Chondrocyte (in vitro differentiated cells): ENCODE data around the gene SHOX. TPM values are rescaled to one million over a fixed set of nuclear protein-coding genes. Genes with fewer than 3 reads are reported as not detected.

Experiments used
- DNase-seq: peaks from one replicate; pipeline ENCODE4 v3.0.0; 2021; ENCODE audit warnings: mixed read lengths, low spot score
- H3K27ac Mint-ChIP-seq: one replicate; pipeline ENCODE4 v1.8.0; 2021; ENCODE audit warnings: mild to moderate bottlenecking, moderate library complexity, mixed read lengths; ENCODE audit not compliant: unreplicated experiment
- H3K27me3 Mint-ChIP-seq: 2 replicates; pipeline ENCODE4 v1.8.0; 2021; ENCODE audit warnings: low read depth, mixed read lengths
- H3K36me3 Mint-ChIP-seq: 2 replicates; pipeline ENCODE4 v1.8.0; 2021; ENCODE audit warnings: low read depth, mixed read lengths
- H3K4me1 Mint-ChIP-seq: 2 replicates; pipeline ENCODE4 v1.8.0; 2021; ENCODE audit warnings: low read depth, mild to moderate bottlenecking, mixed read lengths
- H3K4me3 Mint-ChIP-seq: one replicate; pipeline ENCODE4 v1.8.0; 2021; ENCODE audit warnings: mild to moderate bottlenecking, moderate library complexity, mixed read lengths; ENCODE audit not compliant: unreplicated experiment
- H3K9me3 Mint-ChIP-seq: 2 replicates; pipeline ENCODE4 v1.8.0; 2021; ENCODE audit warnings: low read depth, mixed read lengths
- long read RNA-seq: library from polyadenylated mRNA; stranded (forward); transcript quantifications from one replicate; pipeline ENCODE4 v2.0.0, GENCODE V29; 2021
- total RNA-seq: library from RNA; stranded (reverse); gene quantifications from 3 replicates; pipeline ENCODE4 v1.2.1, GENCODE V29; 2021
- TF ChIP-seq, protein P1 (sequence below): fragments of 200-600 bp; sonication (generic); IDR thresholded peaks from 2 replicates; pipeline ENCODE4 v1.5.0; 2021; ENCODE audit warnings: antibody characterized with exemption, mild to moderate bottlenecking, moderate library complexity

Gene SHOX
- total RNA-seq, result 0.15 TPM in 1 of 3 replicates, not detected in the others
- long read RNA-seq, result 0 reads

DNA sequence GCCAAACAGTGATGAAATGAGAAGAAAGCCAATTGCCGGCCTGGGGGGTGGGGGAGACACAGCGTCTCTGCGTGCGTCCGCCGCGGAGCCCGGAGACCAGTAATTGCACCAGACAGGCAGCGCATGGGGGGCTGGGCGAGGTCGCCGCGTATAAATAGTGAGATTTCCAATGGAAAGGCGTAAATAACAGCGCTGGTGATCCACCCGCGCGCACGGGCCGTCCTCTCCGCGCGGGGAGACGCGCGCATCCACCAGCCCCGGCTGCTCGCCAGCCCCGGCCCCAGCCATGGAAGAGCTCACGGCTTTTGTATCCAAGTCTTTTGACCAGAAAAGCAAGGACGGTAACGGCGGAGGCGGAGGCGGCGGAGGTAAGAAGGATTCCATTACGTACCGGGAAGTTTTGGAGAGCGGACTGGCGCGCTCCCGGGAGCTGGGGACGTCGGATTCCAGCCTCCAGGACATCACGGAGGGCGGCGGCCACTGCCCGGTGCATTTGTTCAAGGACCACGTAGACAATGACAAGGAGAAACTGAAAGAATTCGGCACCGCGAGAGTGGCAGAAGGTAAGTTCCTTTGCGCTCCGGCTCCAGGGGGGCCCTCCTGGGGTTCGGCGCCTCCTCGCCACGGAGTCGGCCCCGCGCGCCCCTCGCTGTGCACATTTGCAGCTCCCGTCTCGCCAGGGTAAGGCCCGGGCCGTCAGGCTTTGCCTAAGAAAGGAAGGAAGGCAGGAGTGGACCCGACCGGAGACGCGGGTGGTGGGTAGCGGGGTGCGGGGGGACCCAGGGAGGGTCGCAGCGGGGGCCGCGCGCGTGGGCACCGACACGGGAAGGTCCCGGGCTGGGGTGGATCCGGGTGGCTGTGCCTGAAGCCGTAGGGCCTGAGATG, at the start of gene SHOX:
Gene SHOX (plus strand): TSS at position 180 of the 885 bp plus-strand sequence. CDS start 107 bp downstream, at position 287.
- Mint-ChIP-seq H3K27me3 (peaks cover 76% of the 10 kb centered on the region), H3K36me3 (no peaks in the 10 kb centered on the region), H3K9me3 (no peaks in the 10 kb centered on the region), H3K4me3 (no peak within 1 kb of the TSS), H3K27ac (no peak within 1 kb of the TSS), H3K4me1 (no peaks in the 10 kb centered on the region)
- DNase-seq, result no peak
- TF ChIP-seq, protein P1, sequence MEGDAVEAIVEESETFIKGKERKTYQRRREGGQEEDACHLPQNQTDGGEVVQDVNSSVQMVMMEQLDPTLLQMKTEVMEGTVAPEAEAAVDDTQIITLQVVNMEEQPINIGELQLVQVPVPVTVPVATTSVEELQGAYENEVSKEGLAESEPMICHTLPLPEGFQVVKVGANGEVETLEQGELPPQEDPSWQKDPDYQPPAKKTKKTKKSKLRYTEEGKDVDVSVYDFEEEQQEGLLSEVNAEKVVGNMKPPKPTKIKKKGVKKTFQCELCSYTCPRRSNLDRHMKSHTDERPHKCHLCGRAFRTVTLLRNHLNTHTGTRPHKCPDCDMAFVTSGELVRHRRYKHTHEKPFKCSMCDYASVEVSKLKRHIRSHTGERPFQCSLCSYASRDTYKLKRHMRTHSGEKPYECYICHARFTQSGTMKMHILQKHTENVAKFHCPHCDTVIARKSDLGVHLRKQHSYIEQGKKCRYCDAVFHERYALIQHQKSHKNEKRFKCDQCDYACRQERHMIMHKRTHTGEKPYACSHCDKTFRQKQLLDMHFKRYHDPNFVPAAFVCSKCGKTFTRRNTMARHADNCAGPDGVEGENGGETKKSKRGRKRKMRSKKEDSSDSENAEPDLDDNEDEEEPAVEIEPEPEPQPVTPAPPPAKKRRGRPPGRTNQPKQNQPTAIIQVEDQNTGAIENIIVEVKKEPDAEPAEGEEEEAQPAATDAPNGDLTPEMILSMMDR, result no peak

DNA sequence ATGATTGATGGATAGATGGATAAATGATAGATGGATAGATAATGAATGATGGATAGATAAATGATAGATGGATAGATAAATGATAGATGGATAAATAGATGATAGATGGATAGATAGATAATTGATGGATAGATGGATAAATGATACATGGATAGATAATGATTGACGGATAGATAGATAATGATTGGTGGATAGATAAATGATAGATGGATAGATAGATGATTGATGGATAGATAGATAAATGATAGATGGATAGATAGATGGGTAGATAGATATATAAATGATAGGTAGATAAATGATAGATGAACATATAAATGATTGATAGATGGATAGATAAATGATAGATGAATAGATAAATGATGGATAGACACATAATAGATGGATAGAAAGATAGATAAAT, 49.5 kb upstream of the SHOX start:
- Mint-ChIP-seq H3K27ac (no peak overlapping the region), H3K4me1 (no peaks in the 10 kb centered on the region), H3K4me3 (no peak overlapping the region), H3K36me3 (no peaks in the 10 kb centered on the region), H3K27me3 (peaks cover 10% of the 10 kb centered on the region), H3K9me3 (peaks cover 20% of the 10 kb centered on the region)
- no peak for DNase-seq
- TF ChIP-seq, protein P1, result no peak

GRCh38 chrX:581720-582298, 48.8 kb upstream of the SHOX start:
- Mint-ChIP-seq H3K36me3 (no peaks in the 10 kb centered on the region), H3K4me3 (no peak overlapping the region), H3K27ac (no peak overlapping the region), H3K9me3 (peaks cover 13% of the 10 kb centered on the region), H3K27me3 (peaks cover 10% of the 10 kb centered on the region), H3K4me1 (no peaks in the 10 kb centered on the region)
- TF ChIP-seq, protein P1, result no peak
- DNase-seq, result no peak

- Mint-ChIP-seq H3K9me3 (no peaks in the 10 kb centered on the region), H3K4me3 (no peak overlapping the region), H3K27ac (no peak overlapping the region), H3K4me1 (no peaks in the 10 kb centered on the region), H3K36me3 (no peaks in the 10 kb centered on the region), H3K27me3 (peaks cover 4% of the 10 kb centered on the region)
- TF ChIP-seq, protein P1, result no peak
- DNase-seq, result no peak
Measured at GRCh38 chrX:584572-584971, 46.0 kb upstream of the SHOX start.

DNA sequence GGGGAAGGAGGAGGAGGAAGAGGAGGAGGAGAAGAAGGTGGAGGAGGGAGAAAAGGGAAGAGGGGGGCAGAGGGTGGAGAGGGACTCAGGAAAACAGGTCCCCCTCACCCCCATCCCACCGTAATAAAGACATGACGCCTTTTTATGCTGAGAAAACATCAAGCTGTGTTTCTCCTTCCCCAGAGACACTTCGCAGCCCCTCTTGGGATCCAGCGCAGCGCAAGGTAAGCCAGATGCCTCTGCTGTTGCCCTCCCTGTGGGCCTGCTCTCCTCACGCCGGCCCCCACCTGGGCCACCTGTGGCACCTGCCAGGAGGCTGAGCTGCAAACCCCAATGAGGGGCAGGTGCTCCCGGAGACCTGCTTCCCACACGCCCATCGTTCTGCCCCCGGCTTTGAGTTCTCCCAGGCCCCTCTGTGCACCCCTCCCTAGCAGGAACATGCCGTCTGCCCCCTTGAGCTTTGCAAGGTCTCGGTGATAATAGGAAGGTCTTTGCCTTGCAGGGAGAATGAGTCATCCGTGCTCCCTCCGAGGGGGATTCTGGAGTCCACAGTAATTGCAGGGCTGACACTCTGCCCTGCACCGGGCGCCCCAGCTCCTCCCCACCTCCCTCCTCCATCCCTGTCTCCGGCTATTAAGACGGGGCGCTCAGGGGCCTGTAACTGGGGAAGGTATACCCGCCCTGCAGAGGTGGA, 45.3 kb upstream of the SHOX start:
- Mint-ChIP-seq H3K27ac (no peak overlapping the region), H3K9me3 (no peaks in the 10 kb centered on the region), H3K4me1 (no peaks in the 10 kb centered on the region), H3K27me3 (peaks cover 4% of the 10 kb centered on the region), H3K4me3 (no peak overlapping the region), H3K36me3 (no peaks in the 10 kb centered on the region)
- TF ChIP-seq, protein P1, result no peak
- no peak for DNase-seq
